SK-N-DZ (cell line): ENCODE results near the gene DOCK10.
A peak's percentile ranks its signal among the peaks of the same experiment; 100 is the strongest.
"Not testable (repeated sequence)": the region's sequence is repeated elsewhere in the genome, so short reads cannot be mapped to it uniquely, and the experiment has no call there.

Experiments used
- DNase-seq: peaks from one replicate; pipeline ENCODE4 v3.0.0-alpha.2; 2015; ENCODE audit warnings: low spot score

The DOCK10 gene

DNA sequence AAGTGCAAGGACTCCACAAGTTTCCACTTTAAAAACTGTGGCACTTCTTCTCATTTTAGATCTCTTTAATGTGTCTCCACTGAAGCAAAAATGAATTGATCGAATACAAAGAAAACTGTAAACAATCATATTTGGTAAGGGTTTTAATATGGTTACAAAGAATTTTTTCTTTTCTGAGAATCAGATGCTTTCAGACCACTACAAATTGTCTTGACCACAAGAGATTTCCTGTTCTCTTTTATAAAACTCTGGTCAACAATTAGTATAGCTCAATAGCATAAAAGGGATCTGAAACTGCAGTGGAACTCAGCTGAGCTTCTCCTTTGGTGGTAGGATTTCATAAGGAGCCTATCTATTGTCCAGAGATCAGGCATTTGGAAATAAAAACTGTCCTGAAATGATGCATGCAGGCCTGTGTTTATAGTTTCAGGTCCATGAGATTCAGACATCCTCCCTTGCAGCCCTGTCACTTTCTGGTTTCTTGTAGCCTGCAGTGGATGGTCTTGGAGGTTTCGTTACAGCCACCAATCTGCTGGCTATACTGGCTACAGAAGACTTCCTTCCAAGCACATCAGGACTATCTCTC, 120.0 kb downstream of the DOCK10 start:
- no peak for DNase-seq

DNA sequence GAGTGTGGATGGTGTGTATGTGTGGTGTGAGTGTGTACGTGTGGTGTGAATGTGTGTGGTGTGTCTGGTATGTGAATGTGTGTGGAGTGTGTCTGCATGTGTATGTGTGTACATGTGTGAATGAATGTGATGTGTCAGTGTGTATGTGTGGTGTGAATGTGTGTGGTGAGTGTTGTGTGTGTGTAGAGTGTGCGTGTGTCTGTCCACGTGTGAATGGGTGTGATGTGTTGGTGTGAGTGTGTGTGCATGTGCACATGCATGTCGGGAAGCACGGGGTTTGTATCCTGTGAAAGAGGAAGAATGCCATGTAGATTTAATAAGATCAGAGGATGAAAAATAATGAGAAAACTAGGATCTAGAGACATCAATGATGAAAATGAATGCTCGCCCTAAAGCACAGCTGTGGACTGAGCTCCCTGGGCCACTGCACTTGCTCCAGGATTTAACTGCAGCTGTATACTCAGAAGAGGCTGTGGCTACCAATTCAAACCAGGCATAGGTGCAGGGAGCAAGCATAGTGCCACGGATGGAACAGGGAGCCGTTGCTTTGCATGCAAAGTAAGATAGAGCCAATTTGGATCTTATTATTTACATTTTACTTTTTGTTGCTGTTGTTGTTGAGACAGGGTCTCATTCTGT, 122.7 kb downstream of the DOCK10 start:
- DNase-seq, result peak; percentile 12

DNA sequence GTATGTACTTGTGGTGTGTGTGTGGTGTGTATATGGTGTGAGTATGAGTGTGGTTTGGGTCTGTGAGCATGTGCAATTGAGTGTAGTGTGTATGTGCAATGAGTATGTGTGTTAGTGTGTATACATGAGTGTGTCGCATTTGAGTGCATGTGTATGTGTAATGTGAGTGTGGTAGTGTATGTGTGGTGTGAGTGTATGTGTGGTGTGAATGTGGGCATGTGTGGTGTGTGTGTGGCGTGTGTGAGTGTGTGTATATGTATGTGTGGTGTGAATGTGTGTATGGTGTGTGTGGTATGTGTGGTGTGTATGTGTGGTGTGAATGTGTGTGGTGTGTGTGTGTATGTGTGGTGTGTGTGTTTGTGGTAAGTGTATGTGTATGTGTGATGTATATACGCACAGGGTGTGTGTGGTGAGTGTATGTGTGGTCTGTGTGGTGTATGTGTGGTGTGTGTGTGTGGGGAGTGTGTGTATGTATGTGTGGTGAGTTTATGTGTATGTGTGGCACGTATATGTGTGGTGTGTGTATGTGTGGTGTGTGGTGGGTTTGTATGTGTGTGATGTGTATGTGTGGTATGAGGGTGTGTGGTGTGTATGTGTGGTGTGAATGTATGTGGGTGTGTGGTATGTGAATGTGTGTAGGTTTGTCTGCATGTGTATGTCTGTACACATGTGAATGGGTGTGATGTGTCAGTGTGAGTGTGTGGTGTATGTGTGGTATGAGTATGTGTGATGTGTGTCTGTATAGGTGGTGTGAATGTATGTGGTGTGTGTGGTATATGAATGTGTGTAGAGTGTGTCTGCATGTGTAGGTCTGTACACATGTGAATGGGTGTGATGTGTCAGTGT, 123.4 kb downstream of the DOCK10 start:
- DNase-seq, result no peak

DNA sequence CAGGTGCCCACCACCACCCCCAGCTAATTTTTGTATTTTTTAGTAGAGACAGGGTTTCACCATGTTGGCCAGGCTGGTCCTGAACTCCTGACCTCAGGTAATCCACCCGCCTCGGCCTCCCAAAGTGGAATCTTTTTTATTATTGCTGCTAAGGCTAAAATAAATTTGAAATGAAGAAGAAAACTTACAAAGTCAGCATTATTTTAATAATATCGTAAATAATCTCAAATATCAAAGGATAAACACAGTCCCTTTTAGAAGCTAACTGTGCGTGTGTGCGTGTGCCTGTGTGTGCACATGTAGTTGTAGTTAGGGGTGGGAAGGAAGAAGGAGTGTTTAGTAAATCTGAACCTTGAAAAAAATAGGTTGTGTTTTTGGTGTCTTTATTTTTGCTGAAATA, 125.0 kb downstream of the DOCK10 start:
- not testable (repeated sequence) for DNase-seq

DNA sequence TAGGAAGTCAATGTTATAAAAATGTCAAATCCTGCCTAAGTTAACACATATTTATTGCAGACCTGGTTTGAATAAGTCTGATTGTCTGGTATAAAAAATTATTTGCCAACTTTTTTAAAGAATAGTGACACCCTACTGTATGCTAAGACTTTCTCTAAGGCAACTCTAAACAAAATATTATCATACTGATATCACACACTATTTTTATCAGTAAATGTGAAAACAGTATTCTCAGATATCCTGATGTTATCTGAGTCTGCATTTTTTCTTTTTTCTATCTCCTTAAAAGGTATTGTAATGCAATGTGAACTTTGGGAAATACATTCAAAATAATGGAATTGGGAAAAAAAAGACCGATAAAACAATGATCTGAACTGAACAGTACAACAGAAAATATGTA, 127.1 kb downstream of the DOCK10 start:
- DNase-seq, result no peak

DNA sequence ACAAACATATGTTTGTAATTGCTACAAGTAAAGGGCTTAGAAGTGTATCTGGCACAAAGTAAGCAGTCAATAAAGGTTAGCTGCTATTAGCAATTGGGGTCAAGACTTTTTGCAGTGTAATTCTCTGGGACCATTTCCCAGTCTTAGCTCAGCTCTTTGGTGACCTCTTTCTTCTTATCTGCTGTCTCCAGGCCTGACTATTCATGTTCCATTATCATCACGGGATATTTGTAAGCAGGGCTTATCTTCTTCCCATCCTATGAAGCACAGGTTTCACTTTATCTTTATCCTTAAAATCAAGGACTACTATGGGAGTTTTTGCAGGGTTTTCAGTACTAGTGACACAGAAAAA, 131.7 kb downstream of the DOCK10 start:
- peak; percentile 32 for DNase-seq

DNA sequence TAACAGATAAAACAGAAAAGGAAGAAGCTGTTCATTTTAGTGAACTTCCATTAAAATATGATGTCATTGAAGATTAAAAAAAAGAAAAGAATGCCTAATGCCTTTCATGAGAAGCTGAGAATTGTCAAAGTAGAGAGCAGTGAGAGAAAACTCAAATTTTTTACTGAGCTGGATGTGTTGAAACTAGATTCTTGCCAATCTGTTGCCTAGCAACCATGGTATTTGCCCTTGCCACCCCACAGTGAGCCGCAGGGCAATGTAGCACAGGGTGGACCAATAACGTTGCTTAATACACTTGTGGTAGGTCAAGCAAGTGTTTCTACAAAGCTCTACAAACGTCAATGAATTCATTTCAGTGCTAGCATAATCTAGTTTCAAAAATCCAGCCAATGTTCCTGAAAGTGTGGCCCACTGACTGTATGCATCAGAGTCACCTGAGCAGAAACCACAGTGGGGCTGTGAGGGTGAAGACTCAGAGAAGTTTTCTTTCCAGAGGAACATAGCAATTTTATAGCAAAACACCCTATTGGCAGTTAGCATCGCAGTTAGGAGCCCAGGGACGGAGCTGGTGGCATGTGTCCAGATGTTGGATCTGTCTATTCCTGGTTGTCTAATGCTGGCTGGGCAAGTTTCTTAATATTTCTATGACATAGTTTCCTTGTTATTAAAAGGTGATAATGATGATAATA, 132.2 kb downstream of the DOCK10 start:
- DNase-seq, result no peak

DNA sequence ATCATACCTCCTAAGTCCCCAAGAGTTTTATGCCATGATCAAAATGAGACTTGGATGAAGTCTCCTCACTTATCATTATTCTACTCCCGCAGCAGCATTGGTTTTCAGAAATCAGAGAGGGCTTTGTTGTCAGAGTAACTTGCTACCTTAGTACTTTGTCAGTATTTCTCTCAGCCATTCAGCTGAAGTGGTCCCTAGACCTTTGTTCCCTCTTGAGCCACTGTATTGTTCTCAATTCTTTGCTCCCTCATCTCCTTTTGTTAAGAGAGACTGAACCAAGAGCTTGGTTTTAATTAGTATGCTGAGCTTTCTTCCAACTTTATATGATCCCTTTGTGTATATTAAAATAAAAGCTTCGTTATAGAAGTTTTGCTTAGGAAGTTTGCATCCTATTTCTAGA, 133.4 kb downstream of the DOCK10 start:
- no peak for DNase-seq

DNA sequence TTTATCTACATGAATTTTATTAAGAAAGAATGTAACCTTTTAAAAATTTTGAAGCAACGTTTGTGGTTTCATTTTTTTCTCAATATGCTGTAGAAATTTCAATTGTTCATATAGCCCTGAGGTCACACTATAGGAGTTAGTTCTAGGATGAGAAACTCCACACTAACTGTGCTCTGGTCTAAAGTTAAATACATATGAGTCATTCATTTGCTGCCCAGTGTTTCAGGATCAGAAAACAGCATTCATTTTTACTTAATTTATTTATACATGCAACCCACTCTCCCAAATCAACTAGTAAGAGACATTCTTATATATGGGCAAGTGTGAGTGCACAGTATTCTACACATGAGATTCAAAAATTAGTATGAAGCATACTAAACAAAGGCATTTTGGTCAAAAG, 137.9 kb downstream of the DOCK10 start:
- DNase-seq, result no peak

DNA sequence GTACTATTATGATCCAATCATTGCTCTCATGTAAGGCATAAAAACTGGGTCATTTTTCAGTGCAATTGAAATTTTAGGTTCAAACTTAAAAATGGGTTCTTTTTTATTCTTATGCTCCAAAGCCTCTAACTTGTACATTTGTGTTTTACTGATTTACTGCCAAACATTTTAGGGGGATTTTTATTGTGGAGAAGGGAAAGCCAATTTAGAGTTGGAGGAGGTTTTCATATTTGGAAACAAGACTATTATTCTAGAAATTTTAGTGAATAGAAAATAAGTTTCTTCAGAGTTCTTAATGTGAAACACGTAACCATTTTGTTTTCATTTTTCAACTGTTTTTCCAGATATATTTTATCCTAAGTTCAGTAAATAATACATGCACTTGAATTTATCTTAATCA, 138.6 kb downstream of the DOCK10 start:
- DNase-seq, result no peak

DNA sequence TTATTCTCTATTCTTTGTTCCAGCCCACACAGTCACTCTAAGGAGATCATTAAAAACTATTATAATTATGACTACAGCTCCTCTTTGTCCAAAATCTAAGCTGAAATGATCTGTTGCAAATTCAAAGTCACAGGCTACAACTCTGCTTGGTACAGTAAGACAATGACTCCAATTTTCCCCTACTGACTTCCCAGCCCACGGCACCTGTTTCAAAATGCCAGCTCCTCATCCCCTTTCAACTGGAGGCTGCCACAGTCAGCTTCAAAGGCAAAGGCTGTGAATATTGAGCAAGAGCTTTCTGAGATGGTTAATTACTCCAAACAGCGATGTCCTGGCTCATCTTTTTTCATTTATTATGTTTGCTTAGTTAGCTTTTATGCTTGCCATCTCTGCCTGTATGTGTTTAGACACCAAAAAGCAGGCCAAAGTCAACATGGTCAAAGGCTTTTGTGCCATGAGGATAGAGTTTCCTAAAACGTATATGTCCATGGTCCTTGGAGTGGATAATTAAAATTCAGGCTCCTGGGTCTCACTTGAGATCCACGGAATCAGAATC, 141.1 kb downstream of the DOCK10 start:
- no peak for DNase-seq

DNA sequence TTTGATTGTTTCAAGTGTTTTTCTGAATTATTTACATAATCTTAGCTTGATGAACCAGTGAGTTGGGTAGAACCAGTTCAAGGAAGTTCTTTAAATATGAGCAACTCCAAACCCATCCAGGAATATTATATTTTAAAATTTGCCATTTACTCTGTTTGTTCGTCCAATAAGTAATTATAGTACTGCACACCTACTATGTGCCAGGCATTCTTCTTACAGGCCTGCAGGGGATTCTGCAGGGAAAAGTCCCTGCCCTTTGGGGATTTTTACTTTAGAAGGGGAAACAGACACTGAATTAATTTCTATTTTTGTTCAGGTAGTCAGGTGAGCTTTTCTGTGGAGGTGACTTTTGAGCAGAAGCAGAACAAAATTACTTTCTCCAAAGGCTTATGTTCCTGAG, 146.9 kb downstream of the DOCK10 start:
- no peak for DNase-seq

DNA sequence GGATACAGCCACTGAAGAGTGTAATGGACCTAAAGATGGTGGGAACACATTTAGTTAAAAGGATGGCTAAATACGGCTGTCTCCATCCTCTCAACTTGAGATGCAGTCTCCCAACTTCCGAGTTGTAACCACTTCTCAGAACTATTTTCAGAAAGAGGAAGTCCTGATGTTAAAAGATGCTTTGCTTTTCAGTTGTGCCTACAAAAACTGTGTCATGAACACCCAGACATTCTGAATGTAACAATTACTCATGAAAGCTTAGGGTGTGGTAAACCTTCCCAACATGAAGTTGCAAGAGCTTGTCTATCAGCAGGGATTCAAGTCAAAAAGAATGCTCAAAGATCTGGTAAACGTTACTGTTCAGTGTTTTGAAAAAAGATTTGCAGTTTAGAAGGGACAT, 147.9 kb downstream of the DOCK10 start:
- DNase-seq, result no peak

DNA sequence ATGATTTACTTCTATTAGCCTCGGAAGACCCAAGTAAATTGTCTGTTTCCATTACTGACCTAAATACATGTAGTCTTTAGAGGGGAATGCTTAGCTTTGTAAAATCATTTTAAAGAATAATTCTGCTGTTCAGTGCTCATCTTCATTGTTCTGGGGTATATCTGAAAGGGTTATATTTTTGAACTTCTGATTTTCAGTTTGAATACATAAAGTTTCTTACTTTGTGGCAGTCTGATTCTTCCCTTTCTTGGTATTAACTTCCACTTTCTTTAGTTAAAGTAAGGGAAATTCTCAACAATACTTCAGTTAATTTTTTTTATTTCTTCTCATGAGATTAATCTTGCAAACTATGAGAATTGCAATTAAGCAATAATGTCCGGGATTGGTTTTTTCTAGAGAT, 148.4 kb downstream of the DOCK10 start:
- DNase-seq, result no peak

DNA sequence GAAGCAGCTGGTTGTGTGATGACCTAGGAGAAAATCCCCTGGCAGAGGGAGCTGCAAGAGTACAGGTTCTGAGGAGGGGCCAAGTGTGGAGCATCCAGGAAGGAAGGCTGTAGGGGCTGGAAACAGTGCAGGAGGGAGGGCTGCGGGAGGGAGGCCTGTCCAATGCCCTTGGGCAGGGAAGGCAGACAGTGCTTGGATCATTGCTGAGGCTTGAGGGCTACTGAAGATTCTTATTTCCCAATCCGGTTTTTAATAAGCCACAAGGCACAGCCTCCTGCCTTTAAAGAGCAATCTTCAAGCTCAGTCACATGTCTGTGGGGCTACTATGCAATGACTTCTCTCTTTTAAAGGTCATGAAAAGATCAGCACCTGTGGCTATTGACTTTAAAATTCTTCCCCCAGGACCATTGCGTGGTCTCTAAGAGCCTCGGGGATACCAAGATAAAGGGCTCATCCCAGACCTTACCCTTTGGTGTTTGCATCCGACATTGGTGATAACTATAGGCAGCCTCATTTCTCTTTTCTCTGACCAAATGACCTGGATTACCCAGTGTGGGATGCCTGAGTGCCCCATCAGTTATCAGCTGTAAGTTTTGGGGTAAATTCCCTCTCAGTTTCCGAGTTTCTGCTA, 149.6 kb downstream of the DOCK10 start:
- DNase-seq, result no peak

DNA sequence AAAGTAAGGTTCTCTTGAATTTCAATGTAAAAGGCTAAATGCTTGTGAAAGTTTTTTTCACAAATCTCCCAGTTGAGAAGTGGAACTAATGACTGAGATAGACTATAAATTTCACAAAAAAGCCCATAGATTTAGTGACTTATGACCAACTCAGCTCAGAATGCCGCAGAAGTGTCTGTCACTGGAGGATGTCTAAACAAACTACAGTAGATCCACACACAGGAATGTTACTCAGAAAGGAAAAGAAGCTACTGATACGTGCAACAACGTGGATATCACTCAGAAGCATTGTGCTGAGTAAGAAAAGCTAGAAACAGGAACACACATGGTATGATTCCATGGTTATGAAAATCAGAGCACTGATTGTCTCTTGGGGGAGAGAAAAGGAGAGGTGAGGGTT, 151.9 kb downstream of the DOCK10 start:
- no peak for DNase-seq

DNA sequence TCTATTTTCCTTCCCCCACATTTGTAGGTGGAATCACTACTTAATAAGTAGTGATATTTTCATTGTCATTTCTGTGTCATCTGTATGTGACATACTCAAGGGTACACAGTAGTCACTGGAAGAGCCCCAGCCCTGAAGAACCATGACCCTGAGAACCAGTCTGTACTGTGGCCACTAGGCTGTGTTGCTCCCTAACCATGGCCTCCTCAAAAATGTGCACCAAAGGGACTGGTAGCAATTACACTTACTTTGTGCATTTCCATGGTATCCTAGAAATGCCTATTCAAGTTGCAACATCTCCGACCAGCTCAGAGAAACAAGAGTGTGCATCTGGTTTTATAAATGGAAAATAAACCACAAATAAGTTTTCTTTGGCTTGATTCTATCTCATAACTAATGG, 155.1 kb downstream of the DOCK10 start:
- no peak for DNase-seq

DNA sequence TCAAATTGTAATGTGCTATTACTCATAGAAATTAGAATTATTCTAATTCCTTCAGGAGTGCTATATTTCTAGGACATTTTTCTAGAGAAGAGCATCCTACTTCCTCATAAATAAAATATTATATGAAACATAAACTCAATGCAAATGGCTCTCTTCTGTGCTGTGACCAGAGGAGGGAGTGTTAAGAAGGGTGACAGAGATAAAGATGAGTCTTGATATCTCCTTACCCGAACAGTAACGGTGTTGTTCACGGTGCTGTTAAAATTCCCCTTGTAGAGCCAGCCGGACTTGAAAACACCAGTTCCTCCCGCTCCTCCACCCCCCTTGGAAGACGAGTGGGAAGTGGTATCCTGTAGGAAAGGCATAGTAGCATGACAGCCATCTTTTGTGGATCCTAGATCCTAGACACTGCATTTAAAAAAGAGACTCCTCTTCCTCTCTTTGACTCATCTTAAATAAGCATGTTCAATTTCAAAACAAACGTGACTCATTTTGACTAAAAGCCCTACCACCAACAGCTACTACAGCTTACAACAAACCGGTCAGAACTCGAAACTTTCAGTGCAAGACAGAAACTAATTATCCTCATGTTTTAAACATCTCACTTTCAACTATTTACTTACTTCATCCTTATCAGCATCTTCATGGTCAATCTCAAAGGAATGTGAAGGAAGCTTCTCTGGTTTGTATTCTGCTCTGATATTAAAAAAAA, 156.3 kb downstream of the DOCK10 start:
- no peak for DNase-seq

DNA sequence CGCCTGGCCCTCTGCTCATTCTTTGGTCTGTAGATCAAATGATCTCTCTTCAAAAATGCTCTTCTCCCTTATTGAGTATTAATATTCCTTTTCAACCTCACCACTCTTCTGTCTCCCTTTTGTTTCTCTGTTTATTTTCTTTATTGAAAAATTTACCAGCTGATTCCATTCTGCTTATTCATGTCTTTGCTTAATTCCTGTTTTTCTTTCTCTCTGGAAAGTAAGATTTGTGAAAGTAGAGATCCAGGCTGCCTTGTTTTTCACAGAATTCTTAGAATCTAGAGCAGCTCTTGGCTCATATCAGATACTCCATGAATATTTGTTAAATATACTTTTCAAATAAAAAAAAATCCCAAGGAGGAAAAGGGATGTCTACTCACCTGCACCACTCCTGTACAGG, 157.0 kb downstream of the DOCK10 start:
- DNase-seq, result no peak

DNA sequence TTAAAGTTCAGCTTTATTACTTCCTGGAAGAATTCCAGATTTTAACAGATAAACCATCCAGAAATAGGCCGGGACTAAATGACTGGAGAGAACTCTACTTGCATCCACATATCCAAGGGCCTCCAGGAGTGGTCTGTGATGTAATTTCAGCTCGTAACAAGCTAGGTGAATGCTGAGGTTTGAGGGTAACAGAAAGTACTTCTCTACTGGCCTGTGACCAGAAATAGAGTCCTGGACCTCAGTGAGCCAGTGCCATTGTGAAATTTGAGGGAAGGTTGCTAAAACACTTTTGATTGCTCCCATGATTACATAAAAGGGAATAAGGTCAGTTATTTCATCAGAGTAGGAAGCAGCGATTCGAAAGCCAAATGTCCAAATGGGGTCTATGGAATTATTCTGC, 158.1 kb downstream of the DOCK10 start:
- DNase-seq, result peak; percentile 2

DNA sequence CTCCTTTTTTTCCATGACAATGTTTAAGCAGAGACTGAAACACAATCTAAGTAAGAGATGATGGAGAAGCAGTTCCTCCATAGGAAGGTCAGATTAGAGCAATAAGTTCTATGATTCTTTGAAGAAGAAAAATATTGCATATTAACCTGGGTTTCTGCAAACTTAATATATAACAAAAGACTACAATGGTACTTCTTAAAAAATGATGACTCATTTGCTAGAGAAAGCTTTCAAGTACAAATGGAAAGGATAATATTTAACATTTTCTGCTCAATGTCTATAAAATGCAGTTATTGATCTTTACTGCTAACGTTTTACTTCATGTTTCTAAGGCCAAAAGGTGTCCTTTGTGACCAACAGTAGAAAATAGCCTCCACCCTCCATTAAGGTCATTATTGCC, 158.6 kb downstream of the DOCK10 start:
- DNase-seq, result no peak
